H1 (cell line): ENCODE measurements around the gene OGG1. TPM values are rescaled to one million over a fixed set of nuclear protein-coding genes. Genes with fewer than 3 reads are reported as not detected.

ENCODE experiments used
- BACH1 ChIP-seq: IDR thresholded peaks from 2 replicates; pipeline ENCODE4 v1.6.1; 2012; ENCODE audit warnings: low read length, improper control_type of control experiment
- CHD7 ChIP-seq: fragments of 300-600 bp; sonication (generic); IDR thresholded peaks from 2 replicates; pipeline ENCODE4 v1.7.1; 2012; ENCODE audit warnings: low read length, moderate library complexity, mild to moderate bottlenecking, inconsistent platforms; ENCODE audit not compliant: insufficient replicate concordance
- EGR1 ChIP-seq: IDR thresholded peaks from 2 replicates; pipeline ENCODE4 v1.6.1; 2011; ENCODE audit warnings: low read depth, low read length, borderline replicate concordance
- GTF2F1 ChIP-seq: IDR thresholded peaks from 2 replicates; pipeline ENCODE4 v1.6.1; 2012; ENCODE audit warnings: low read depth, low read length, improper control_type of control experiment, borderline replicate concordance
- JUN ChIP-seq: IDR thresholded peaks from 2 replicates; pipeline ENCODE4 v1.6.1; 2011; ENCODE audit warnings: low read depth, mild to moderate bottlenecking, improper control_type of control experiment, low read length
- MAX ChIP-seq: IDR thresholded peaks from 2 replicates; pipeline ENCODE4 v1.6.1; 2012; ENCODE audit warnings: inconsistent platforms
- NANOG ChIP-seq: IDR thresholded peaks from 2 replicates; pipeline ENCODE4 v1.6.1; 2011; ENCODE audit warnings: low read length, low read depth, mild to moderate bottlenecking, inconsistent platforms; ENCODE audit not compliant: insufficient read depth, poor library complexity, severe bottlenecking
- RAD21 ChIP-seq, 2 experiments: IDR thresholded peaks in 1 of 2; conservative IDR thresholded peaks in 1 of 2; 2 replicates each; pipeline ENCODE4 v1.6.1; 2011; ENCODE audit warnings: low read depth in 2 of 2, low read length in 2 of 2, improper control_type of control experiment in 1 of 2, inconsistent platforms in 1 of 2, mild to moderate bottlenecking in 1 of 2, moderate library complexity in 1 of 2
- RFX5 ChIP-seq: IDR thresholded peaks from 2 replicates; pipeline ENCODE4 v1.6.1; 2011; ENCODE audit warnings: low read depth, low read length, improper control_type of control experiment, borderline replicate concordance
- SP1 ChIP-seq: IDR thresholded peaks from 2 replicates; pipeline ENCODE4 v1.6.1; 2011; ENCODE audit warnings: low read depth, low read length
- SP2 ChIP-seq: IDR thresholded peaks from 2 replicates; pipeline ENCODE4 v1.6.1; 2012; ENCODE audit warnings: mild to moderate bottlenecking, low read length, inconsistent platforms
- SP4 ChIP-seq: IDR thresholded peaks from 2 replicates; pipeline ENCODE4 v1.6.1; 2012; ENCODE audit warnings: low read length, inconsistent platforms
- ZNF274 ChIP-seq: IDR thresholded peaks from 2 replicates; pipeline ENCODE4 v1.7.0; 2012; ENCODE audit warnings: low read length, borderline replicate concordance; ENCODE audit errors: extremely low read depth
- polyA plus RNA-seq, 7 experiments: library from polyadenylated mRNA; depleted of rRNA in 3 of 7; stranded (reverse) in 5 of 7; unstranded in 2 of 7; fragments of >200 nt in 5 of 7; fragments of 200-250 nt in 2 of 7; gene quantifications; 1 replicate in 5 of 7; 2 replicates in 1 of 7; 4 replicates in 1 of 7; pipeline versions ENCODE4 v1.2.1 to v1.2.3, GENCODE V29; 2011 to 2013; ENCODE audit warnings: missing spikeins in 2 of 7, mixed read lengths in 2 of 7
- total RNA-seq: library from RNA; stranded (reverse); fragmentation: NEBNext Ultra II Directional; extraction: Animal tissue kit (Norgen Biotek cat#: 25700); gene quantifications from 2 replicates; pipeline ENCODE4 v1.2.1, GENCODE V29; 2021

OGG1 gene
- total and polyA plus RNA-seq, 2 of the 8 experiments (the other 6 are each of a cell fraction or from before 2014, with no cell fraction given) = 29.6 to 46.8 TPM

GRCh38 chr3:9721700-9722060, 28.1 kb upstream of the OGG1 start (continued):
- TF ChIP-seq CHD7 (no peak), ZNF274 (no peak), NANOG (no peak), JUN (no peak), SP4 (no peak), SP1 (no peak), MAX (no peak), RFX5 (no peak), SP2 (no peak), EGR1 (no peak), GTF2F1 (no peak), RAD21 (IDR thresholded peaks at IDR 0.05 in 1 of 2, conservative IDR thresholded peaks at IDR 0.05 in 1 of 2; ENCODE audit: low read depth in 2 of 2, low read length in 2 of 2) (no peak), BACH1 (no peak)
